ENCODE data around the gene TMCC3.
A peak's percentile ranks its signal among the peaks of the same experiment; 100 is the strongest.

Gene TMCC3

GRCh38 chr12:94673496-94673895 lies 23.1 kb upstream of the TMCC3 start:
- no peak for DNase-seq

DNA sequence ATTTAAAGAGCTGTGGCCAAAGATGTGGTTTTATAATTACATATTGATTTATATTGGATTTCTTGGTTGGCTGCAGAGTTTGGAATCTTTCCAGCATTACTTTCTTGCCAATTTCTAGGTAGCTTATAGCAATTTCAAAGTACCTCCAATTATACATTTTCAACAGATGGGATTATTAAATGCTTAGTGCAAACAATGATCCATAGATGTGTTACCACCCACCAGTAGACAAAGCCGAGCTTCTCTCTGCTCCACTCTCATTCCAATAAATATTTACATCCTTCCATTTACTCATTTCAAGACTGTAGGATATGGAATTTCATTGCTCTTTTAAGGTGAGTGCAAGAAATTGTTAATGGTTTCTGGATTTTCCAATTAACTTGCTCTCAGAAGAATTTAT lies 21.6 kb upstream of the TMCC3 start:
- DNase-seq, result no peak

- DNase-seq, result peak; percentile 22
Observed at GRCh38 chr12:94670898-94671297, 20.5 kb upstream of the TMCC3 start.

DNA sequence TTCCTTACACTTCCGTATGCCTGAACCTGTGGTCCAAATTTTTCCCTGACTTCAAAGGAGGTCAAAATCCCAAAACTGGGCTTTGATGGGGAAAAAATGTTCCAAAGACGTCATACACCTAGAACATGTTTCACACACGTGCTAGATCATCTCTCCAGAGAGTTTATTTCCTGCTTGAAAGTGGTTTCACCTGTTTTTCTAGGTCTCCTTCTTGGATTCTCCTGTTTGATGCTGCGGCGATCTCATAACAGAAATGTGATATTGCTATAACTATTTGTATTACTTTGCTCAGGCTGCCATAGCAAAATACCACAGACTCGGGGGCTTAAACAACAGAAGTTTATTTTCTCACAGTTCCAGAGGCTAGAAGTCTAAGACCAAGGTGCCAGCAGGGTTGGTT lies 19.7 kb upstream of the TMCC3 start:
- no peak for DNase-seq

- DNase-seq, result no peak
Observed at GRCh38 chr12:94667031-94667540, 16.7 kb upstream of the TMCC3 start.

GRCh38 chr12:94666158-94666557 lies 15.8 kb upstream of the TMCC3 start:
- DNase-seq, result no peak

DNA sequence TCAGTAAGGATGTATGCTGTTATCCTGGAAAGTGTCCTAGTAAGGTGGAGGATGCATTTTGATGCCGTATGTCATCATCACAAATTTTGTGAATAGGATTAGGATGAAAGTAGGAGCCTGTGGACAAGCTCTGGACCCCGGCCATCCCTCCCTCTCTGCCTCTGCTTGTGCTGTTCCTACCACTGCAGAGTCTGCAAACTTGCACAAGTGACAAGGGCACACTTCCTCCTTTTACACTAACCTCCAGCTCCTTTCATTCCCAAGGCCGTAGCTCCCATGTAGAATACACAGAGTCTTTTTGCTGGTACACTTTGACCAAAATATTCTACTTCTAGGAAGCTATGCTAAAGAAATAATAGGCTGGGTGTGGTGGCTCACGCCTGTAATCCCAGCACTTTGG lies 13.3 kb upstream of the TMCC3 start:
- no peak for DNase-seq

GRCh38 chr12:94663071-94663470 lies 12.7 kb upstream of the TMCC3 start:
- no peak for DNase-seq

GRCh38 chr12:94660436-94660835 lies 10.1 kb upstream of the TMCC3 start:
- DNase-seq, result no peak

DNA sequence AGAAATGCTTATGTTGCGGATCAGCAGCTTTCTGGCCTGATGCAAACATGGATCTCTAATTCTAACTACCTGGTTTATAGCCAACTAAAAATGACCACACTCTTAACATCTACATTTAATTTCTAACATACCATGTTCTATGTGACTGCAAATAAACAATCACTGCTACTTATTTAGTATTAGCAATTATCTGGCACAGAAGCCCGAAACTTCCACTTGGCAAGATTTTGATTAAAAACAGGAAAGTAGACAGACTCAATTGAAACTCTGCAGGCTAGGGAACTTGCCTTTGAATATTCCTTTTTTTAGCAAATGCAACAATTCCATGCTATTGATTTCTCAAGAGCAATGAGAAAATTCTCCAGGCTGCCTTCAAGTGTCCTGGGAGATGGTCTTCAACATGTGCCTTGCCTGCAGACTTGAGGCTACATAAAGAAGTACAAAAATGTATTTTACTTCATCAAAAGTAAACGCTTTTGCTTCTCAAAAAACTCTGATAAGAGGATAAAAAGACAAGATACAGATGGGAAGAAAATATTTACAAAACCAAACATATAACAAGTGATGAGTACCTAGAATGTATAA lies 9.1 kb upstream of the TMCC3 start:
- no peak for DNase-seq

DNA sequence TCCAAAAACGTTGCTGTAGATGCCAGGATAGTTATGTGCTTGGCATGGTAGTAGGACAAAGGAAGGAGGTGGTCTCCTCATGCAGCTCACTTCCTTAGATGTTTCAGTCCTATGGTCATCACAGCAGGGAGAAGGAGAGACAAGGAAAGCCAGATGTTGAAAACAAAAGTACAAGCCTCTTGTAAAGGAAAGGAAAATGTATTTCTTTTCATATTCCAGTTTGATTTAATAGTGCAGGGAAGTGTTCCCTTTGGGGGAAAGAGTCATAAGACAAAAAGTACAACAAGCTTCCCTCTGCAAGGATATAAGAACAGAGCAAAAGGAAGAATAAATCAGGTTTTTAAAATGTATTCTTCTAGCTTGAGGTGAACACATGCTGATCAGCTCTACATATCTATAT lies 8.6 kb upstream of the TMCC3 start:
- DNase-seq, result no peak

DNA sequence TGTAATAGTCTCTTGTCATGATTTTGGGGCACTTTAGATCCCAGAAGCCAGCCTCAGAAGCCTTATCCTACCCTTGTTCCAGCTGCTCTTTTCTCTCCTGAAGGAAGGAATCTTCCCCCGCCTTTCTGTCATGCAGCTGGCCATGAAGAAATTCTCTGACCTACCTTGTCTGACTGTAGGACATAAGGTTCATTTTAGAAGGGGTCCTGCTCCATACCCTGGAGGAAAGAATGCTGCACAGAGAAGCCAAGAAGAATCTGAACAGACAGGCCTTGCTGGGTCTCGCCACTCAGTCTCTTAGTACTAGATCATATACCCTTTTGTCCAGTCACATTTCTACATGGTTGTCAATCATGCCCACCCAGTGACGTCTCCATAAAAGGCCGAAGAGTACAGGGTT lies 6.2 kb upstream of the TMCC3 start:
- DNase-seq, result no peak

DNA sequence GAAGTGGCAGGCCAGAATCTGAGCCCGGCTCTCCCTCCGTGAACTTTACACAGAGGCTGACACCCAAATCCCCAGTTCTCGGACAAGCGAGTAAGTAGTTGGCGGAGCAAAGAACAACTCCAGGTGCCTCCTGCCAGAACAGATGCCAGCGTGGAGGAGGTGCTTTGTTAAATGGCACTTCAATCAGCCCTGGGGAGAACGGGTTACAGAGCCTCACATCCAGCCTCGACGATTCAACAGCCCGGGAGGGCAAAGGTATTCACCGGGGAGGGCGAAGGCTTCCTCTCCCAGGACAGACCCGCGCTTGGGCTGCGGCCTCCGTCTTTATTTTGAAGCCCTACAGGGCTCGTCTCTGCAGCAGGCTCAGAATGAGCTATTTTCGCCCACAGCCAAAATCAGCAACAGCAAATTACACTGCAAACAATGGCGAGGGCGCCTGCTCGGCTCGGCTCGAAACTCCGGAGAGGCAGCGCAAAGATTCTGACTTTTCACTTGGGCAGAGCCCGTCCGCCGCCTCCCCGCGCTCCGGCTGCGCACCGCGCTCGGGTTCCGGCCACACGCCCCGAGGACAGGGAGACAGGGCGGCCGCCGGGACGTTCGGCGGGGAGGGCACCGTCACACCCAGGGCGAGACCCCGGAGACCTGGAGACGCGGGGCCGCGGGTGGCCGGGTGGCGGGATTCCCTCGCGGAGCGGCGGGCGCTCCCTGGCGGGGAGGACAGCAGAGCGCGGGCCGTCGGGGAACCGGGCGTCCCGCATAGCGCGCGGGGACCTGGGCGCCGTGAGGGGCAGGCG lies 811 bp downstream of the TMCC3 start:
- peak; percentile 44 for DNase-seq

GRCh38 chr12:94648578-94648977 lies 1.8 kb downstream of the TMCC3 start:
- DNase-seq, result no peak

- peak; percentile 33 for DNase-seq
Observed at GRCh38 chr12:94644141-94644979, 6.0 kb downstream of the TMCC3 start.

- DNase-seq, result peak; percentile 32
Observed at GRCh38 chr12:94643606-94644005, 6.8 kb downstream of the TMCC3 start.

GRCh38 chr12:94641283-94641682 lies 9.1 kb downstream of the TMCC3 start:
- no peak for DNase-seq

- DNase-seq, result peak; percentile 52
Observed at GRCh38 chr12:94640134-94640928, 10.0 kb downstream of the TMCC3 start.

DNA sequence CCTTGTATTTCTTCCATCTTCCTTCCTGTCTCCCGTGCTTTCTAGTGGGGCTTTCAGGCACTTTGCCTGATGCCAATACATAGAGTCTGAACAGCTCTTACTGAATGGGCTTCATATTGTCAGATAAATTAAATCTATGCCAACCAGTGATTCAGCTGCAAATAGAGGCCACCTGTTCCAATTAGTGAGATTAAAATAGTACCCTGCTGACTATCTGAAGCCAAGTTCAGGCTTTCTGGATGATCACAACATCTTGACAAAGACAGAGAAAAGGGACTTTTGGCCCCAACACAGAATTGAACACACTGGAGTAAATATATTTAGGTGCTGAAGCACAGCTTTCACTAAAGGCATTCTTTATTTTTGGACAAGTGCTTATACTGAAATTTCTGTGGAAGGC lies 11.8 kb downstream of the TMCC3 start:
- DNase-seq, result no peak

- DNase-seq, result no peak
Observed at GRCh38 chr12:94637390-94638113, 12.8 kb downstream of the TMCC3 start.

DNA sequence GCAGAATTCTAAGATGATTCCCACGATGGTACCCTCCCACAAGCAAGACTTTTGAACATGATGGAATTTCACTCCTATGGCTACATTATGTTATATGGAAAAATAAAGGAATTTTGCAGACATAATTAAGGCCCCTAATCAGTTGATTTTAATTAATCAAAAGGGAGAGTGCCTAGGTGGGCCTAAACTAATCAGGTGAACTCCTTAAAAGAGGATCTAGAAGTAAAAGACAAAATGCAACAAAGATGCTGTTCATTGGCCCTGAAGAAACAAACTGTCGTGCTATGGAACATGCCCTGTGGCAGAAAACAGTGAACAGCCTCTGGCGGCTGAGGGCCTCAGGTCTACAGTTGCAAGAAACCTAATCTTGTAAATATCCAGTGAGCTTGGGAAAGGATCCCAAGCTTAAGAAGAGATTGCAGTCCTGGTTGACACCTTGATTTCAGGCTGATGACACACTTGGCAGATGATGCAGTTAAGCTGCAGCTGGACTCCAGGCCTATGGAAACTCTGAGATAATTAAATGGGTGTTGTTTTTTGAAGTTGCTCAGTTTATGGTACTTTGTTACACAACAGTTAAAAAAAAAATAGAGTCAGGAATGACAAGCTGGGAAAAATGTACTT lies 13.8 kb downstream of the TMCC3 start:
- DNase-seq, result no peak

GRCh38 chr12:94634717-94635116 lies 15.6 kb downstream of the TMCC3 start:
- no peak for DNase-seq
